IPS-18a (cell line): ENCODE results near the gene IFI27L2.

Experiments used
- H3K27ac ChIP-seq: one replicate; pipeline ENCODE4 v1.5.1; 2013; ENCODE audit warnings: low read length
- H3K27me3 ChIP-seq: one replicate; pipeline ENCODE4 v1.6.1; 2013; ENCODE audit warnings: mild to moderate bottlenecking, low read length; ENCODE audit not compliant: control insufficient read depth, insufficient read depth
- H3K36me3 ChIP-seq: one replicate; pipeline ENCODE4 v1.6.1; 2013; ENCODE audit warnings: low read depth, low read length; ENCODE audit not compliant: control insufficient read depth
- H3K4me1 ChIP-seq: one replicate; pipeline ENCODE4 v1.6.1; 2013; ENCODE audit warnings: low read depth, low read length; ENCODE audit not compliant: control insufficient read depth
- H3K4me3 ChIP-seq: one replicate; pipeline ENCODE4 v1.5.1; 2013; ENCODE audit warnings: low read length
- H3K9ac ChIP-seq: one replicate; pipeline ENCODE4 v1.6.1; 2013; ENCODE audit warnings: mild to moderate bottlenecking, low read length, moderate library complexity
- H3K9me3 ChIP-seq: one replicate; pipeline ENCODE4 v1.6.1; 2013; ENCODE audit warnings: low read depth, low read length; ENCODE audit not compliant: control insufficient read depth

Gene IFI27L2

GRCh38 chr14:94129111-94129757 lies at the start of gene IFI27L2:
TSS of gene IFI27L2 (minus strand) at chr14:94129604. CDS start at chr14:94129564, 40 bp downstream.
- Histone ChIP-seq H3K9ac (peak within 1 kb of the TSS; percentile 6), H3K27ac (no peak within 1 kb of the TSS), H3K4me3 (peak within 1 kb of the TSS; percentile 81), H3K27me3 (no peaks in the 10 kb centered on the region), H3K36me3 (no peaks in the 10 kb centered on the region), H3K4me1 (peaks cover 8% of the 10 kb centered on the region), H3K9me3 (no peaks in the 10 kb centered on the region)

GRCh38 chr14:94177806-94178205 lies 48.4 kb upstream of the IFI27L2 start:
- H3K27ac ChIP-seq = no peak overlapping the region
- no peaks in the 10 kb centered on the region for H3K36me3 ChIP-seq
- H3K9ac ChIP-seq = no peak overlapping the region
- no peak overlapping the region for H3K4me3 ChIP-seq
- H3K27me3 ChIP-seq = peaks cover 22% of the 10 kb centered on the region
- no peaks in the 10 kb centered on the region for H3K9me3 ChIP-seq
- peaks cover 20% of the 10 kb centered on the region for H3K4me1 ChIP-seq

DNA sequence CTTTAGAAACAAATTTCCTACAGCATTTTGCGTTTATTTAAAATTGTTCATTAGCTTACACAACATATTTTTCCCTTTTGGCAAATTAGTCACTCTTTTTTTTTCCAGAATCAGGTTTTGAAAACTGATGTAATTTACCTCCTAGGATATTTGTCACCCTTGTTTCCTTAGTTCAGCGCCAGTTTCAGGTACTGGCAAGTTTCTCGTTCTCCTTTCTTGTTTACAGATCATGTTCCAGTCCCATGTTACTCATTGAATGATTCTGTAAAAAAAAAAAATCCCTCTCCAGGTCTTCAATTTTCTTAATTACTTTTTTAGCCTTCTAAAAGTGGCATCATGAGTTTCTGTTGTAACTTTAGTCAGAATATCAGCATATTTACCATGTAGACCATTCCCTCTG lies 47.4 kb upstream of the IFI27L2 start:
- Histone ChIP-seq H3K9me3 (no peaks in the 10 kb centered on the region), H3K9ac (no peak overlapping the region), H3K27ac (no peak overlapping the region), H3K4me1 (peaks cover 20% of the 10 kb centered on the region), H3K36me3 (no peaks in the 10 kb centered on the region), H3K4me3 (no peak overlapping the region), H3K27me3 (peaks cover 31% of the 10 kb centered on the region)

DNA sequence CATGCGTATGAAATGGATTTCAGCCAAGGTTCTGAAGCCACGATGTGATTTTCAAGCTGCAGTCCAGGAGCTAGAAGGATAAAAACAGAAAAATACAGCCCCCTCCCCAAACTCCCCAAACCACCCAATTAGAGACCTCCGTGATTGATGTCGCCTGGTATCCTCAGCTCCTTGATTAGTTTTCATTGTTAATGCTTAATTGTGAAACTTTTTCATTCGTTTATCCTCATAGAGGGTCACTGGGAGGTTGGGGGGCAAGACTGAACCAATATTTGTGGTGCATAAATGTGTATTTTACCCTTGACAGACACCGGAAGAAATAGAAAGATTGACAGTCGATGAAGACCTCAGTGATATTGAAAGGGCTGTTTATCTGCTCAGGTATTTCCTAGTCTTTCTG lies 46.3 kb upstream of the IFI27L2 start:
- Histone ChIP-seq H3K4me3 (peak overlapping the region; percentile 63), H3K27ac (no peak overlapping the region), H3K36me3 (no peaks in the 10 kb centered on the region), H3K9ac (peak overlapping the region; percentile 5), H3K27me3 (peaks cover 32% of the 10 kb centered on the region), H3K9me3 (no peaks in the 10 kb centered on the region), H3K4me1 (peaks cover 20% of the 10 kb centered on the region)

DNA sequence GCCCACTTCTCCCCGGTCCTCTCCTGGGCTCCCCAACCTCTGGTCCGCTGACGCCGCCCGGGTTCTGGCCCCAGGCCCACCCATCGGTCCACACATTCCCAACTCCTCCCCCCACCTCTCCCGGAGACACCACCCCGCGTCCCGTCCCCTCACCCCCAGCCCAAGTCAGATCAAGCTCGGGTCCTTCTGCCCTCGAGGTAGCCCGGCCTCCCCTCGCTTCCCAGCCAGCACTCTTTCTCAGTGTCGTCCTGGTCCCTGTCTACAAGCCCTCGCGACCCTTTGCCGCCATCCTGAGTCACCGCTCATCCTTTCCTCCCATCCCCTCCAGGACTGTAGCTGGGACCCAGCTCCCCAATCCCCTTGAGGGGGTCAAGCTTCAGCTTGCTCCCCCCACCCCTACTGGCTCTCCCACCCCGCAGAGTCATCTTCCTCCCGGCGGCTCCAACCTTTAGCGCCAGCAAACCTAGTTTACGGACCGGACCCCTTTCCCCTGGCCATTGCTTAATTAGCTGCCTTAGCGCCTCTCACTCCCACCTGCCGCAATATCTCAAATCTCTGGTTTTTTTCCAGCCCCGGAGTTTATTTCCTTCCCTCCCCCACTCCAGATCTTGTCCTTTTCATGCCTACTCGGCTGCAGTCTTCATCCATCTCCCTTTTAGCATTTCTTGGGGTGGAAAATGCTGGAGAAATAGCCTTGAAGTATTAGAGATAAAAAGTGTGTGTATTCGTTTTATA lies 45.8 kb upstream of the IFI27L2 start:
- Histone ChIP-seq H3K9me3 (no peaks in the 10 kb centered on the region), H3K27ac (no peak overlapping the region), H3K27me3 (peaks cover 32% of the 10 kb centered on the region), H3K9ac (peak overlapping the region; percentile 5), H3K36me3 (no peaks in the 10 kb centered on the region), H3K4me3 (peak overlapping the region; percentile 63), H3K4me1 (peaks cover 20% of the 10 kb centered on the region)

- Histone ChIP-seq H3K4me3 (peak overlapping the region; percentile 63), H3K27me3 (peaks cover 32% of the 10 kb centered on the region), H3K9me3 (no peaks in the 10 kb centered on the region), H3K9ac (peak overlapping the region; percentile 35), H3K4me1 (peaks cover 20% of the 10 kb centered on the region), H3K27ac (no peak overlapping the region), H3K36me3 (no peaks in the 10 kb centered on the region)
Observed at GRCh38 chr14:94174604-94175010, 45.2 kb upstream of the IFI27L2 start.

GRCh38 chr14:94173885-94174603 lies 44.6 kb upstream of the IFI27L2 start, which contains the start of gene PPP4R4:
TSS of gene PPP4R4 (plus strand) at chr14:94174322. CDS start at chr14:94174466, 144 bp downstream.
- Histone ChIP-seq H3K9ac (peak within 1 kb of the TSS; percentile 60), H3K9me3 (no peaks in the 10 kb centered on the region), H3K27me3 (peaks cover 32% of the 10 kb centered on the region), H3K4me1 (peaks cover 20% of the 10 kb centered on the region), H3K36me3 (no peaks in the 10 kb centered on the region), H3K27ac (no peak within 1 kb of the TSS), H3K4me3 (peak within 1 kb of the TSS; percentile 80)

GRCh38 chr14:94173471-94173884 lies 44.1 kb upstream of the IFI27L2 start:
- Histone ChIP-seq H3K27ac (no peak overlapping the region), H3K9ac (peak overlapping the region; percentile 60), H3K4me3 (peak overlapping the region; percentile 80), H3K36me3 (no peaks in the 10 kb centered on the region), H3K4me1 (peaks cover 20% of the 10 kb centered on the region), H3K9me3 (no peaks in the 10 kb centered on the region), H3K27me3 (peaks cover 32% of the 10 kb centered on the region)

- H3K27ac ChIP-seq = no peak overlapping the region
- no peaks in the 10 kb centered on the region for H3K36me3 ChIP-seq
- H3K27me3 ChIP-seq = peaks cover 32% of the 10 kb centered on the region
Observed at GRCh38 chr14:94172545-94172944, 43.1 kb upstream of the IFI27L2 start.

DNA sequence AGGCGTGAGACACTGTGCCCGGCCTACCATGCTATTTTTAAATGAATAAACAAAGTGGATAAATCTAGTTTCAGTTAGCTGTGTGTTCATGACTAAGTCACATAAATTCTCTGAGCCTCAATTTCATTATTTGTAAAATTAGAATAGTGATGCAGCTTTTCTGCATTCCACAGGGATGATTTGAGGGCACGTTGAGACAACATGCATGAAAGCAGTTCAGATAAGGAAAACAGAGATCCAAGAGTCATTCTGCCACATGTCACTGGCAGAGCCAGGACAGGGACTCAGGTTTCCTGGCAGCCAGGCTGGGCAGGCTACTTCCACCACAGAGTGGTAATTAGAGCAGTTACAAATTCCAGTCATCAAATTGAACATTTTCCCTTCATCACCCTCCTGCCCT lies 41.8 kb upstream of the IFI27L2 start:
- Histone ChIP-seq H3K9ac (no peak overlapping the region), H3K4me1 (peaks cover 7% of the 10 kb centered on the region), H3K4me3 (no peak overlapping the region), H3K27ac (no peak overlapping the region), H3K36me3 (no peaks in the 10 kb centered on the region), H3K9me3 (no peaks in the 10 kb centered on the region), H3K27me3 (peaks cover 26% of the 10 kb centered on the region)

More at GRCh38 chr14:94172545-94172944, 43.1 kb upstream of the IFI27L2 start:
- H3K9me3 ChIP-seq = no peaks in the 10 kb centered on the region
- H3K4me3 ChIP-seq = no peak overlapping the region
- H3K9ac ChIP-seq = no peak overlapping the region
- peaks cover 16% of the 10 kb centered on the region for H3K4me1 ChIP-seq

DNA sequence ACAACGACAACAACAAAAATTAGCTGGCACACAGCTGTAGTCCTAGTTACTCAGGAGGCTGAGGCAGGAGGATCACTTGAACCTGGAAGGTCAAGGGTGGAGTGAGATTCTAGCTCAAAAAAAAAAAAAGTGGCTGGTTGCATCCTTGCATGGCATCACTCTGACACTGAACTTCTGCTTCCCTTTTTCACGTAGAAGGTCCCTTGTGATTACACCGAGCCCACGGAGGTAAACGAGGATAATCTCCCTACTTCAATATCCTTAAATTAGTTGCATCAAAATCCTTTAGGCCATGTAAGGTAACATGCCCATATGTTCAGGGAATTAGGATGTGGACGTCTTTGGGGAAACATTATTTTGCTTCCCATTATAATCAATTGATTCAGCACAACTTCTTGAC lies 40.7 kb upstream of the IFI27L2 start:
- Histone ChIP-seq H3K27ac (no peak overlapping the region), H3K9ac (no peak overlapping the region), H3K27me3 (peaks cover 15% of the 10 kb centered on the region), H3K4me3 (no peak overlapping the region), H3K9me3 (no peaks in the 10 kb centered on the region), H3K36me3 (no peaks in the 10 kb centered on the region), H3K4me1 (no peaks in the 10 kb centered on the region)
